A549 (cell line): Measurements from ENCODE around the gene SELENOP. TPM values are rescaled to one million over a fixed set of nuclear protein-coding genes. Genes with fewer than 3 reads are reported as not detected.
A peak's percentile ranks its signal among the peaks of the same experiment; 100 is the strongest.

Experiments
- ATAC-seq, 2 experiments: fragments of 200-7000 bp in 1 of 2; fragments of >200 bp in 1 of 2; cut with Nextera tagmentation in 1 of 2; cut with Tn5 transposase in 1 of 2; 3 replicates each; pipeline versions ENCODE4 v1.8.0 to v1.9.1; 2018 to 2020; ENCODE audit warnings: mild to moderate bottlenecking in 1 of 2, moderate library complexity in 1 of 2
- CTCF ChIA-PET: fragments of 300-600 bp; sonication (Branson Sonifier 250); formaldehyde crosslinking; extraction: SDS; loops from one replicate; lab custom pipeline; 2021; ENCODE audit warnings: antibody characterized with exemption, inconsistent platforms; lab: Yijun Ruan, JAX
- POLR2A ChIA-PET: fragments of 350-600 bp; formaldehyde crosslinking; extraction: SDS; loops from one replicate; lab custom pipeline; 2021; ENCODE audit warnings: antibody characterized with exemption, inconsistent platforms; lab: Yijun Ruan, JAX
- DNase-seq, 2 experiments: peaks; one replicate each; pipeline versions ENCODE4 v3.0.0 to v3.0.0-alpha.2; 2011 to 2016; ENCODE audit warnings: low read depth in 1 of 2, low spot score in 1 of 2
- FAIRE-seq: peaks from 2 replicates; lab custom pipeline; 2011; peaks lifted over from hg19 to GRCh38; lab: Jason Lieb, UNC
- H3K27ac ChIP-seq, 2 experiments: fragments of >200 bp; sonication (Bioruptor Twin); formaldehyde crosslinking; 3 replicates each; pipeline ENCODE4 v1.5.1; 2016 to 2017
- H3K4me1 ChIP-seq: fragments of >200 bp; sonication (Bioruptor Twin); formaldehyde crosslinking; 3 replicates; pipeline ENCODE4 v1.6.1; 2016
- H3K4me2 ChIP-seq: fragments of >200 bp; sonication (Bioruptor Twin); formaldehyde crosslinking; 3 replicates; pipeline ENCODE4 v1.6.1; 2016
- H3K4me3 ChIP-seq: fragments of >200 bp; sonication (Bioruptor Twin); formaldehyde crosslinking; 3 replicates; pipeline ENCODE4 v1.5.1; 2016
- H3K9me3 ChIP-seq: fragments of >200 bp; sonication (Bioruptor Twin); formaldehyde crosslinking; 3 replicates; pipeline ENCODE4 v1.6.1; 2016
- BHLHE40 ChIP-seq: IDR thresholded peaks from 2 replicates; pipeline ENCODE4 v1.6.1; 2012; ENCODE audit warnings: low read depth, low read length, inconsistent platforms
- CHD2 ChIP-seq: fragments of 150-350 bp; IDR thresholded peaks from 2 replicates; pipeline ENCODE4 v1.6.1; 2014; ENCODE audit warnings: low read length; ENCODE audit not compliant: partially characterized antibody
- ESRRA ChIP-seq: fragments of 150-350 bp; IDR thresholded peaks from 2 replicates; pipeline ENCODE4 v1.6.1; 2014; ENCODE audit warnings: mild to moderate bottlenecking, low read length, borderline replicate concordance
- FOSB ChIP-seq: fragments of 250-450 bp; sonication (Bioruptor Pico); IDR thresholded peaks from 2 replicates; pipeline ENCODE4 v1.5.0; 2020; ENCODE audit warnings: mild to moderate bottlenecking, moderate library complexity
- GATA3 ChIP-seq: IDR thresholded peaks from 2 replicates; pipeline ENCODE4 v1.6.1; 2012; ENCODE audit warnings: borderline replicate concordance
- HDAC2 ChIP-seq: fragments of 200-600 bp; sonication (generic); IDR thresholded peaks from 2 replicates; pipeline ENCODE4 v1.6.1; 2016
- HEYL ChIP-seq: fragments of 250-450 bp; sonication (Bioruptor Pico); IDR thresholded peaks from 2 replicates; pipeline ENCODE4 v1.8.0; 2021; ENCODE audit warnings: mild to moderate bottlenecking, moderate library complexity
- HOXA7 ChIP-seq: fragments of 250-450 bp; sonication (Bioruptor Pico); IDR thresholded peaks from 2 replicates; pipeline ENCODE4 v1.5.0; 2020; ENCODE audit warnings: mild to moderate bottlenecking, moderate library complexity
- KDM1A ChIP-seq: fragments of 200-600 bp; sonication (generic); IDR thresholded peaks from 2 replicates; pipeline ENCODE4 v1.6.1; 2016; ENCODE audit warnings: low read depth, mild to moderate bottlenecking
- KDM5A ChIP-seq: fragments of 200-600 bp; sonication (generic); IDR thresholded peaks from 2 replicates; pipeline ENCODE4 v1.6.1; 2016; ENCODE audit warnings: antibody characterized with exemption, mild to moderate bottlenecking
- MAFK ChIP-seq: fragments of 450-650 bp; IDR thresholded peaks from 2 replicates; pipeline ENCODE4 v1.6.1; 2014; ENCODE audit not compliant: partially characterized antibody
- MYC ChIP-seq: IDR thresholded peaks from 2 replicates; pipeline ENCODE4 v1.6.1; 2012; ENCODE audit warnings: mild to moderate bottlenecking, inconsistent platforms, low read length, improper control_type of control experiment, borderline replicate concordance
- NPAS2 ChIP-seq: fragments of 250-450 bp; sonication (Bioruptor Pico); IDR thresholded peaks from 2 replicates; pipeline ENCODE4 v1.8.0; 2022; ENCODE audit warnings: mild to moderate bottlenecking, moderate library complexity, borderline replicate concordance
- REST ChIP-seq: fragments of 200-600 bp; sonication (generic); IDR thresholded peaks from 2 replicates; pipeline ENCODE4 v1.6.1; 2016; ENCODE audit warnings: antibody characterized with exemption, mild to moderate bottlenecking, moderate library complexity
- SMC3 ChIP-seq: fragments of >200 bp; sonication (Bioruptor Twin); formaldehyde crosslinking; IDR thresholded peaks from 3 replicates; pipeline ENCODE4 v1.6.1; 2018; ENCODE audit warnings: inconsistent platforms
- SREBF2 ChIP-seq: fragments of 450-650 bp; IDR thresholded peaks from 2 replicates; pipeline ENCODE4 v1.6.1; 2014; ENCODE audit warnings: mild to moderate bottlenecking, moderate library complexity
- TFCP2L1 ChIP-seq: fragments of 250-450 bp; sonication (Bioruptor Pico); IDR thresholded peaks from 2 replicates; pipeline ENCODE4 v1.5.0; 2021; ENCODE audit warnings: mild to moderate bottlenecking
- USF2 ChIP-seq: fragments of 450-650 bp; IDR thresholded peaks from 2 replicates; pipeline ENCODE4 v1.6.1; 2014; ENCODE audit warnings: antibody characterized with exemption
- WGBS: methylation state at CpG from one replicate; pipeline ENCODE4 v1.1.6; 2017; ENCODE audit errors: missing lambda C conversion rate; 5-methylcytosine and 5-hydroxymethylcytosine counted together
- polyA minus RNA-seq: library from RNA; depleted of rRNA, polyadenylated mRNA; stranded (reverse); fragments of >200 nt; gene quantifications from 2 replicates; pipeline ENCODE4 v1.2.3, GENCODE V29; 2011; rRNA and poly(A)+ RNA removed
- polyA plus RNA-seq, 4 experiments: library from polyadenylated mRNA; depleted of rRNA in 3 of 4; stranded (reverse); fragments of >200 nt; fragmentation: RNase III in 1 of 4; extraction: RNeasy Plus Mini Kit Qiagen cat#74134 plus additional on column Dnase treatment in 1 of 4; gene quantifications; 2 replicates in 3 of 4; 3 replicates in 1 of 4; pipeline ENCODE4 v1.2.3, GENCODE V29; 2011 to 2017

Gene SELENOP
- polyA plus RNA-seq (2011; rRNA removed) (0.96 and 1.0 TPM in 2 replicates), polyA plus RNA-seq (2017; fragmentation: RNase III; extraction: RNeasy Plus Mini Kit Qiagen cat#74134 plus additional on column Dnase treatment) (0.08 to 0.17 TPM (median 0.14 TPM) in 3 replicates), polyA minus RNA-seq (0.70 TPM in 1 of 2 replicates, not detected in the other)
- 0.06 and 0.07 TPM in 2 replicates for polyA plus RNA-seq (2012; cell fraction: cytosol; rRNA removed)
- polyA plus RNA-seq (2012; cell fraction: nucleus; rRNA removed) = not detected in 2 replicates

GRCh38 chr5:42811591-42812446 is at the start of gene SELENOP:
Gene SELENOP, minus strand, starts transcription at chr5:42811892. Its CDS starts 3,539 bp downstream, at chr5:42808353.
- peak in 1 of 2 experiments; percentile 23 for DNase-seq
- 50% methylated on average over 8 of the region's 8 CpGs for WGBS
- H3K9me3 ChIP-seq = no peaks in the 10 kb centered on the region
- TF ChIP-seq GATA3 (no peak), SMC3 (no peak), MAFK (peak; percentile 94), TFCP2L1 (CRISPR knock-in tag) (no peak), REST (no peak), HDAC2 (no peak), SREBF2 (no peak), MYC (no peak)
- TF ChIP-seq, all 56 proteins: peak for 1
- Histone ChIP-seq H3K4me3 (no peak within 1 kb of the TSS), H3K4me1 (no peaks in the 10 kb centered on the region), H3K4me2 (no peak within 1 kb of the TSS), H3K27ac (no peak within 1 kb of the TSS)
- ATAC-seq = peak in 1 of 2 experiments; percentile 40; a peak in 3 of 6 replicates
- ChIA-PET POLR2A (no interaction called here), CTCF (no interaction called here)
- no peak for FAIRE-seq

GRCh38 chr5:42858687-42859086 is 47.0 kb upstream of the SELENOP start:
- ChIA-PET POLR2A (no interaction called here), CTCF (interaction anchor here (1.5 kb wide), 1 partner anchor 31 kb away, joined by 3 read pairs; no protein-coding TSS in a partner anchor)
- 15% methylated on average over 7 of the region's 7 CpGs for WGBS
- Histone ChIP-seq H3K27ac (no peak overlapping the region), H3K9me3 (no peaks in the 10 kb centered on the region), H3K4me1 (no peaks in the 10 kb centered on the region)
- DNase-seq = no peak
- TF ChIP-seq USF2 (no peak), NPAS2 (CRISPR knock-in tag) (no peak), ESRRA (no peak), HOXA7 (no peak), KDM5A (no peak)
- TF ChIP-seq, all 56 proteins: peak for 0
- H3K4me3 ChIP-seq = no peak overlapping the region
- FAIRE-seq = no peak
- no peak overlapping the region for H3K4me2 ChIP-seq
- ATAC-seq = peak in 1 of 2 experiments; percentile 30; a peak in 1 of 6 replicates

- no peak for FAIRE-seq
- ATAC-seq = no peak
- no peak overlapping the region for H3K4me3 ChIP-seq
- no peaks in the 10 kb centered on the region for H3K4me1 ChIP-seq
- WGBS = 0% methylated on average over 1 of the region's 1 CpG
- TF ChIP-seq CHD2 (no peak), HEYL (CRISPR knock-in tag) (no peak), BHLHE40 (no peak), KDM1A (no peak), FOSB (CRISPR knock-in tag) (no peak), USF2 (no peak), KDM5A (no peak)
- TF ChIP-seq, all 56 proteins: peak for 0
- H3K27ac ChIP-seq = no peak overlapping the region
- ChIA-PET CTCF (interaction anchor here (1.5 kb wide), 1 partner anchor 32 kb away, joined by 3 read pairs; no protein-coding TSS in a partner anchor), POLR2A (no interaction called here)
- no peak overlapping the region for H3K4me2 ChIP-seq
- no peak for DNase-seq
- no peaks in the 10 kb centered on the region for H3K9me3 ChIP-seq
These were observed 46.4 kb upstream of the SELENOP start for GRCh38 chr5:42858031-42858643.
